ENCODE measurements around the gene IP6K2.

- TF ChIP-seq POLR2A (IDR thresholded peaks at IDR 0.05) (no peak), CTCF (IDR thresholded peaks at IDR 0.05 in 8 of 11, conservative IDR thresholded peaks at IDR 0.05 in 3 of 11) (no peak), POLR2AphosphoS5 (IDR thresholded peaks at IDR 0.05) (no peak)
Observed at GRCh38 chr3:48743773-48744172, 26.8 kb upstream of the IP6K2 start.
